Measurements from ENCODE around the gene MLF2. TPM values are rescaled to one million over a fixed set of nuclear protein-coding genes. Genes with fewer than 3 reads are reported as not detected.

MLF2 gene
- total and polyA plus RNA-seq, 9 of the 15 experiments (the other 6 are each of a cell fraction or from before 2014, with no cell fraction given) = 11.4 to 190 (median 139) TPM

- TF ChIP-seq FOXM1 (IDR thresholded peaks at IDR 0.05; ENCODE audit: low read depth) = peak; percentile 92
- TF ChIP-seq FOXM1 (CRISPR knock-in tag; IDR thresholded peaks at IDR 0.05; ENCODE audit: low read depth) = no peak
- peak; percentile 99 for TF ChIP-seq TAL1 (IDR thresholded peaks at IDR 0.05)
- no peak for TF ChIP-seq RNF2 (IDR thresholded peaks at IDR 0.05)
- TF ChIP-seq HMG20B (CRISPR knock-in tag; IDR thresholded peaks at IDR 0.05) = no peak
- TF ChIP-seq ARHGAP35 (IDR thresholded peaks at IDR 0.05; ENCODE audit: partially characterized antibody) = no peak
- no peak for TF ChIP-seq RREB1 (CRISPR knock-in tag; IDR thresholded peaks at IDR 0.05)
- TF ChIP-seq ZNF121 (CRISPR knock-in tag; conservative IDR thresholded peaks at IDR 0.05) = no peak
- peak; percentile 78; the same call in 1 of the 2 replicates for TF ChIP-seq LARP7 (IDR thresholded peaks at IDR 0.05)
- no peak for TF ChIP-seq LCOR (CRISPR knock-in tag; IDR thresholded peaks at IDR 0.05)
- no peak for TF ChIP-seq NUFIP1 (IDR thresholded peaks at IDR 0.05; ENCODE audit: partially characterized antibody)
- TF ChIP-seq L3MBTL2 (IDR thresholded peaks at IDR 0.05) = peak; percentile 42; the same call in 1 of the 2 replicates
- no peak for TF ChIP-seq EZH2 (IDR thresholded peaks at IDR 0.05; ENCODE audit: borderline replicate concordance, low read depth, low read length)
- TF ChIP-seq ZEB2 (IDR thresholded peaks at IDR 0.05) = peak; percentile 94
- TF ChIP-seq TRIM24 (IDR thresholded peaks at IDR 0.05) = peak; percentile 85 to 86
- no peak for TF ChIP-seq ZSCAN32 (CRISPR knock-in tag; IDR thresholded peaks at IDR 0.05)
- TF ChIP-seq ZNF830 (CRISPR knock-in tag; IDR thresholded peaks at IDR 0.05) = no peak
- peak; percentile 47; the same call in 1 of the 2 replicates for TF ChIP-seq ZNF766 (CRISPR knock-in tag; conservative IDR thresholded peaks at IDR 0.05)
- peak; percentile 99 for TF ChIP-seq ARID1B (IDR thresholded peaks at IDR 0.05)
- TF ChIP-seq DACH1 (IDR thresholded peaks at IDR 0.05; ENCODE audit: partially characterized antibody) = peak; percentile 2
- TF ChIP-seq SMARCC2 (IDR thresholded peaks at IDR 0.05; ENCODE audit: low read depth) = peak; percentile 84
- peak; percentile 97 to 98 for TF ChIP-seq KDM1A (IDR thresholded peaks at IDR 0.05)
- TF ChIP-seq OTX1 (CRISPR knock-in tag; IDR thresholded peaks at IDR 0.05) = 0 out of 2 replicates have a peak, but pooled peaks have one; percentile 61
- 0 out of 2 replicates have a peak, but pooled peaks have one; percentile 38 for TF ChIP-seq ZNF589 (CRISPR knock-in tag; IDR thresholded peaks at IDR 0.05; ENCODE audit: low read depth)
- 0 out of 2 replicates have a peak, but pooled peaks have one; percentile 2 for TF ChIP-seq MAFK (IDR thresholded peaks at IDR 0.05; ENCODE audit: low read length)
- TF ChIP-seq MIER1 (IDR thresholded peaks at IDR 0.05; ENCODE audit: low read depth) = peak; percentile 52; the same call in 1 of the 2 replicates
- no peak for TF ChIP-seq NR3C1 (CRISPR knock-in tag; IDR thresholded peaks at IDR 0.05)
Measured at GRCh38 chr12:6765048-6765633, 12.2 kb upstream of the MLF2 start (continued).

All from K562 (cell line).